GM19099 (cell line): ENCODE results near the gene ZFP3.

ENCODE experiments used
- POLR2A ChIP-seq: IDR thresholded peaks from 3 replicates; pipeline ENCODE4 v1.6.1; 2011; ENCODE audit warnings: low read depth; ENCODE audit not compliant: insufficient read length; ENCODE audit errors: extremely low read depth

ZFP3 gene

GRCh38 chr17:5078106-5079028, at the start of gene ZFP3:
Gene ZFP3, plus strand, starts transcription at chr17:5078467. Its CDS starts 13,038 bp downstream, at chr17:5091505.
- peak; percentile 90 for TF ChIP-seq POLR2A

GRCh38 chr17:5031365-5032082, 46.7 kb upstream of the ZFP3 start:
- TF ChIP-seq POLR2A = peak; percentile 35

GRCh38 chr17:5032865-5033264, 45.4 kb upstream of the ZFP3 start:
- TF ChIP-seq POLR2A = no peak

GRCh38 chr17:5033352-5034015, 44.8 kb upstream of the ZFP3 start:
- no peak for TF ChIP-seq POLR2A

- TF ChIP-seq POLR2A = no peak
Observed at GRCh38 chr17:5034063-5034462, 44.2 kb upstream of the ZFP3 start.

GRCh38 chr17:5034651-5035050, 43.6 kb upstream of the ZFP3 start:
- TF ChIP-seq POLR2A = no peak

GRCh38 chr17:5035315-5035714, 43.0 kb upstream of the ZFP3 start, which contains the start of gene SLC52A1:
Gene SLC52A1, minus strand, starts transcription at chr17:5035426. Its CDS starts 820 bp downstream, at chr17:5034606.
- no peak for TF ChIP-seq POLR2A

GRCh38 chr17:5042157-5043022, 35.9 kb upstream of the ZFP3 start:
- no peak for TF ChIP-seq POLR2A

- no peak for TF ChIP-seq POLR2A
Observed at GRCh38 chr17:5043524-5043923, 34.7 kb upstream of the ZFP3 start.

- TF ChIP-seq POLR2A = no peak
Observed at GRCh38 chr17:5044630-5045029, 33.6 kb upstream of the ZFP3 start.

- no peak for TF ChIP-seq POLR2A
Observed at GRCh38 chr17:5045496-5045895, 32.8 kb upstream of the ZFP3 start.

GRCh38 chr17:5047446-5047845, 30.8 kb upstream of the ZFP3 start:
- TF ChIP-seq POLR2A = no peak

GRCh38 chr17:5049314-5049841, 28.9 kb upstream of the ZFP3 start:
- no peak for TF ChIP-seq POLR2A

- no peak for TF ChIP-seq POLR2A
Observed at GRCh38 chr17:5050278-5050677, 28.0 kb upstream of the ZFP3 start.
